COLO668 (cell line): ENCODE results near the gene EXD3.

Experiments
- DNase-seq: peaks from one replicate; lab custom pipeline; 2025; ENCODE audit not compliant: unreplicated experiment; lab: John Stamatoyannopoulos, UW

Gene EXD3

GRCh38 chr9:137319739-137320551 is 103.0 kb downstream of the EXD3 start:
- DNase-seq = no peak

GRCh38 chr9:137319011-137319738 is 103.8 kb downstream of the EXD3 start:
- DNase-seq = no peak

- DNase-seq = no peak
Measured at GRCh38 chr9:137318602-137319001, 104.4 kb downstream of the EXD3 start.

GRCh38 chr9:137317718-137318511 is 105.0 kb downstream of the EXD3 start:
- DNase-seq = no peak

- no peak for DNase-seq
Measured at GRCh38 chr9:137317021-137317717, 105.8 kb downstream of the EXD3 start.

- DNase-seq = peak; percentile 66
Measured at GRCh38 chr9:137316012-137316981, 106.7 kb downstream of the EXD3 start.

- DNase-seq = no peak
Measured at GRCh38 chr9:137315581-137316011, 107.4 kb downstream of the EXD3 start.

- no peak for DNase-seq
Measured at GRCh38 chr9:137314561-137315560, 108.1 kb downstream of the EXD3 start.

- DNase-seq = no peak
Measured at GRCh38 chr9:137313956-137314560, 108.9 kb downstream of the EXD3 start.

GRCh38 chr9:137313326-137313936 is 109.5 kb downstream of the EXD3 start:
- DNase-seq = no peak

- DNase-seq = no peak
Measured at GRCh38 chr9:137312852-137313325, 110.1 kb downstream of the EXD3 start.

GRCh38 chr9:137311986-137312851 is 110.7 kb downstream of the EXD3 start:
- no peak for DNase-seq

GRCh38 chr9:137311171-137311985 is 111.6 kb downstream of the EXD3 start:
- DNase-seq = peak; percentile 96

- peak; percentile 86 for DNase-seq
Measured at GRCh38 chr9:137310189-137311052, 112.5 kb downstream of the EXD3 start.
